Naive B cell (primary cell): ENCODE results near the gene FBXW7. TPM values are rescaled to one million over a fixed set of nuclear protein-coding genes. Genes with fewer than 3 reads are reported as not detected.

Experiments
- ATAC-seq, 2 donors: fragments of 150-1000 bp; cut with Tn5 transposase; 2 replicates each; pipeline ENCODE4 v1.10.0; 2021; ENCODE audit warnings: low read depth in 2 of 2, mild to moderate bottlenecking in 2 of 2, moderate library complexity in 2 of 2
- DNase-seq: peaks from one replicate; pipeline ENCODE4 v3.0.0; 2022
- H3K27ac Mint-ChIP-seq, 6 donors: one replicate each; pipeline ENCODE4 v1.8.0; 2020 to 2022; ENCODE audit warnings: mild to moderate bottlenecking in 6 of 6, mixed read lengths in 6 of 6, moderate library complexity in 5 of 6, inconsistent platforms in 2 of 6
- H3K27me3 Mint-ChIP-seq, 3 donors: one replicate each; pipeline ENCODE4 v1.8.0; 2021 to 2022; ENCODE audit warnings: mixed read lengths in 3 of 3, mild to moderate bottlenecking in 1 of 3
- H3K36me3 Mint-ChIP-seq, 2 donors: one replicate each; pipeline ENCODE4 v1.8.0; 2020 to 2022; ENCODE audit warnings: mixed read lengths in 2 of 2, inconsistent platforms in 1 of 2, mild to moderate bottlenecking in 1 of 2
- H3K4me1 Mint-ChIP-seq, 3 donors: one replicate each; pipeline ENCODE4 v1.8.0; 2020 to 2022; ENCODE audit warnings: mixed read lengths in 3 of 3, inconsistent platforms in 1 of 3, mild to moderate bottlenecking in 1 of 3, moderate library complexity in 1 of 3
- H3K4me3 Mint-ChIP-seq, 8 donors: one replicate each; pipeline ENCODE4 v1.8.0; 2020 to 2022; ENCODE audit warnings: mild to moderate bottlenecking in 8 of 8, mixed read lengths in 8 of 8, moderate library complexity in 8 of 8, inconsistent platforms in 2 of 8
- H3K9me3 Mint-ChIP-seq, 7 donors: one replicate each; pipeline ENCODE4 v1.8.0; 2020 to 2022; ENCODE audit warnings: mixed read lengths in 7 of 7, mild to moderate bottlenecking in 5 of 7, inconsistent platforms in 2 of 7, moderate library complexity in 1 of 7
- polyA plus RNA-seq, 6 donors: library from polyadenylated mRNA; unstranded; fragments of 300-500 nt; fragmentation: Illumina TruSeq; gene quantifications; one replicate each; pipeline ENCODE4 v1.2.3, GENCODE V29; 2021; ENCODE audit warnings: low read depth in 6 of 6

Gene FBXW7
- polyA plus RNA-seq, 6 donors from 2014 or later, result 35.6 to 64.2 (median 39.0) TPM

- ATAC-seq (no peak), DNase-seq (no peak)
- no peak overlapping the region for H3K4me3 Mint-ChIP-seq
- peaks cover 0 to 9% of the 10 kb centered on the region in 2 donors for H3K36me3 Mint-ChIP-seq
- H3K27ac Mint-ChIP-seq, result no peak overlapping the region
- no peaks in the 10 kb centered on the region for H3K9me3 Mint-ChIP-seq
- H3K4me1 Mint-ChIP-seq, result peaks cover 14 to 29% (median 24%) of the 10 kb centered on the region in 3 donors
- H3K27me3 Mint-ChIP-seq, result no peaks in the 10 kb centered on the region
Measured at GRCh38 chr4:152421576-152421975, 114.3 kb downstream of the FBXW7 start.

DNA sequence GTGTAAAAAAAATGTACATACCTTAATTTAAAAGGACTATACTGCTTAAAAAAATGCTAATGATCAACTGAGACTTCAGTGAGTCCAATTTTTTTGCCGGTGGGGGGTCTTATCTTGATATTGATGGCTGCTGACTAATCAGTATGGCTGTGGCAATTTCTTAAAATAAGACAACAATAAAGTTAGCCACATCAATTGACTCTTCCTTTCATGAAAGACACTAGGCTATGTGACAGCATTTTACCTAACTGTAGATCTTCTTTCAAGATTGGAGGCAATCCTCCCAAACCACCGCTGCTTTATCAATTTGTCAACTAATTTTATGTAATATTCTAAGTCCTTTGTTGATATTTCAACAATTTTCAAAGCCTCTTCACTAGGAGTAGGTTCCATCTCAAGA lies 116.1 kb downstream of the FBXW7 start:
- Mint-ChIP-seq H3K36me3 (no peaks in the 10 kb centered on the region), H3K4me3 (no peak overlapping the region), H3K27me3 (no peaks in the 10 kb centered on the region), H3K9me3 (no peaks in the 10 kb centered on the region), H3K27ac (no peak overlapping the region), H3K4me1 (peaks cover 9 to 24% (median 20%) of the 10 kb centered on the region in 3 donors)
- ATAC-seq, result no peak
- no peak for DNase-seq

DNA sequence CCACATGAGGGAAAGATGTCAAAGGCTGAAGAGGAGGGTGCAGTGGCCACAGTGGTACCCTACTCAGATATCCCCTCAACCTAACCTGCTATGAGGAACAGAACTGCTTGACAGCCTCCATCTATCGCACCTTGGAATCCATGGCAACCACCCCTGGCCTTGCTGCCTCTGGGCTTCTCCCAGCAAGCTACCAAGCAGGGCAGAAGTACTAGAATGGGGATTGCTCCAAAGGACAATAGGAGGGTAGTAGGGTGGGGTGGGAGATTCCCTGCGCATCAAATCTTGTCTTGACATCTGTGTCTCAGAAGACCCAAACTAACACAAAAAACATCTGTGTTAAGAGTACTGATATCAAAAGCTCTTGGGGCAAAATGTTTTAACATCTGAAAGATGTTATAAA lies 118.2 kb downstream of the FBXW7 start:
- H3K27me3 Mint-ChIP-seq, result no peaks in the 10 kb centered on the region
- DNase-seq (no peak), ATAC-seq (no peak)
- H3K9me3 Mint-ChIP-seq, result no peaks in the 10 kb centered on the region
- no peaks in the 10 kb centered on the region for H3K36me3 Mint-ChIP-seq
- H3K4me3 Mint-ChIP-seq, result no peak overlapping the region
- H3K27ac Mint-ChIP-seq, result no peak overlapping the region
- peaks cover 9 to 22% (median 13%) of the 10 kb centered on the region in 3 donors for H3K4me1 Mint-ChIP-seq

DNA sequence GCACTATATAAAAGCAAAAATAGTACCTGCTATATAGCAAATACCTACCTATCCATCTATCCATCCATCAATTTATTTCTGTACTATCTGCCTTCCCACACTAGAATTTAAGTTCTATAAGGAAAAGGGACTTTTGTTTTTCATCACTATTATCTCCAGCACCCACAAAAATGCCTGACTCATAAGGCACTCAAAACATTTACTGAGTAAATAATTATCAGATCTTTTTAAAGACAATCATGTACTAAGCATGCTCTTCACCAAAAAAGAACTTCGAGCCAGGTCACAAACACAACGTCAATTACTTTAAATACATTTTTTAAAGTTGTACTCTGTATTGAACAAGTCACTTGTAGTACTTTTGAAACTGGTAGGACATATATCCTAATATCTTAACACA lies 119.9 kb downstream of the FBXW7 start:
- ATAC-seq, result no peak
- no peak overlapping the region for H3K4me3 Mint-ChIP-seq

GRCh38 chr4:152408514-152409327 lies 127.2 kb downstream of the FBXW7 start:
- H3K4me3 Mint-ChIP-seq, result no peak overlapping the region
- peaks cover 0 to 4% of the 10 kb centered on the region in 2 donors for H3K36me3 Mint-ChIP-seq

More for the DNA sequence above, 119.9 kb downstream of the FBXW7 start:
- peaks cover 12 to 26% (median 19%) of the 10 kb centered on the region in 3 donors for H3K4me1 Mint-ChIP-seq
- H3K9me3 Mint-ChIP-seq, result no peaks in the 10 kb centered on the region
- no peaks in the 10 kb centered on the region for H3K27me3 Mint-ChIP-seq
- peaks cover 0 to 4% of the 10 kb centered on the region in 2 donors for H3K36me3 Mint-ChIP-seq
- peak overlapping the region in 1 of 6 donors; percentile 49 for H3K27ac Mint-ChIP-seq
- DNase-seq, result no peak

DNA sequence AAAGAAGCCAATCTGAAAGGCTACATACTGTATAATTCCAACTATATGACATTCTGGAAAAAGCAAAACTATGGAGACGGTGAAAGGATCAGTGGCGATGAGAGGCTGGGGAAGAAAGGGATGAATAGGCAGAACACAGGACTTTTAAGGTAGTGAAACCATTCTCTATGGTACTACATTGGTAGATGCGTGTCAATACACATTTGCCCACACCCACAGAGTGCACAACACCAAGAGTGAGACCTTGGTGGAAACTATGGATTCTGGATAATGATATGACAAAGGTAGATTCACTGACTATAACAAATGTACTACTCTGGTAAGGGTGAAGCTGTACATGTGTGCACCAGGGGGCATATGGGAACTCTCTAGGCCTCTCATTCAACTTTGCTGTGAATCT lies 134.5 kb downstream of the FBXW7 start:
- peaks cover 5 to 6% of the 10 kb centered on the region in 2 donors for H3K36me3 Mint-ChIP-seq
- peak overlapping the region in 2 of 6 donors; percentile 6 to 21 for H3K27ac Mint-ChIP-seq
- H3K4me3 Mint-ChIP-seq, result no peak overlapping the region
- DNase-seq (no peak), ATAC-seq (peak in 1 of 2 donors; percentile 30)
- H3K4me1 Mint-ChIP-seq, result peaks cover 23 to 39% (median 37%) of the 10 kb centered on the region in 3 donors
- H3K27me3 Mint-ChIP-seq, result no peaks in the 10 kb centered on the region
- H3K9me3 Mint-ChIP-seq, result no peaks in the 10 kb centered on the region

More at GRCh38 chr4:152408514-152409327, 127.2 kb downstream of the FBXW7 start:
- Mint-ChIP-seq H3K27me3 (no peaks in the 10 kb centered on the region), H3K27ac (peak overlapping the region in 2 of 6 donors; percentile 17 to 24), H3K4me1 (peaks cover 4 to 12% (median 4%) of the 10 kb centered on the region in 3 donors), H3K9me3 (no peaks in the 10 kb centered on the region)
- peak in 1 of 2 donors; percentile 46 for ATAC-seq
- peak; percentile 17 for DNase-seq

DNA sequence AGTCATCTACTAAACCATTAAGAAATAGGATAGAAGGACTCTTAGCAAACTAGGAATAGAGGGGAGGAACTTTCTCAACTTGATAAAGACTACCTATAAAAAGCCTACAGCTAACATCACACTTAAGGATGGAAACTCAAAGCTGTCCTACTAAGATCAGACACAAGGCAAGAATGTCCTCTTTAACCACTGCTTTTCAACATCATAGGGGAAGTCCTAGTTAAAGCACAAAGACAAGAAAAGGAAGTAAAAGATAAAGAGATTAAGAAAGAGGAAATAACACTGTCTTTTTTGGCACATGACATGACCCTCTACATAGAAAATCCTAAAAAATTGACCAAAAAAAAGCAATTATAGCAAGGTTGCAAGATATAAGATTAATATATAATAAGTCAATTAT lies 136.6 kb downstream of the FBXW7 start:
- Mint-ChIP-seq H3K9me3 (no peaks in the 10 kb centered on the region), H3K36me3 (peaks cover 5 to 13% of the 10 kb centered on the region in 2 donors), H3K27ac (peak overlapping the region in 4 of 6 donors; percentile 4 to 69 (median 61)), H3K4me3 (peak overlapping the region in 1 of 8 donors; percentile 20), H3K27me3 (no peaks in the 10 kb centered on the region), H3K4me1 (peaks cover 30 to 45% (median 37%) of the 10 kb centered on the region in 3 donors)
- ATAC-seq (peak; percentile 94 to 95), DNase-seq (peak; percentile 27)

GRCh38 chr4:152398060-152398459 lies 137.8 kb downstream of the FBXW7 start:
- H3K4me3 Mint-ChIP-seq, result no peak overlapping the region
- no peaks in the 10 kb centered on the region for H3K27me3 Mint-ChIP-seq
- ATAC-seq (no peak), DNase-seq (no peak)
- peaks cover 30 to 49% (median 34%) of the 10 kb centered on the region in 3 donors for H3K4me1 Mint-ChIP-seq
- H3K27ac Mint-ChIP-seq, result peak overlapping the region in 1 of 6 donors; percentile 71
- peaks cover 5 to 13% of the 10 kb centered on the region in 2 donors for H3K36me3 Mint-ChIP-seq
- no peaks in the 10 kb centered on the region for H3K9me3 Mint-ChIP-seq

DNA sequence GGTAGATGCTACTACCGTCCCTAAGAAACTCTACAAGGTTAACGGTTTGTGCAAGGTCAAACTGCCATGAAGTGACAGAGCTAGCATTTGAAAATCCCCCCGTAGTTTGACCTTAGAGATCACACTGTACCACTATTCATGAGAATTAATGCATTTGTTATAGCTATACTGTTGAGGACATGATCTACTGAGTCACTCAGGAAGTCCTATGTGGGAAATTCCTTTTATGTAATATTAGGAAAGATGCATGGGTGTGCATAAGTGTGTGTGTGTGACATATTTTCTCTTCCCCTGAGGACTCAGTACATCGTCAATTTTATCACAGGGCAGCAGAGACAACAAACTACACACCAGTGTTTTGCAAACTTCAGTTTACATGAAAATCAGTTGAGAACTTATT lies 141.1 kb downstream of the FBXW7 start:
- DNase-seq (no peak), ATAC-seq (no peak)
- H3K4me3 Mint-ChIP-seq, result no peak overlapping the region
- H3K27me3 Mint-ChIP-seq, result no peaks in the 10 kb centered on the region
- H3K4me1 Mint-ChIP-seq, result peaks cover 19 to 28% (median 23%) of the 10 kb centered on the region in 3 donors
- no peak overlapping the region for H3K27ac Mint-ChIP-seq
- peaks cover 5 to 13% of the 10 kb centered on the region in 2 donors for H3K36me3 Mint-ChIP-seq
- no peaks in the 10 kb centered on the region for H3K9me3 Mint-ChIP-seq

GRCh38 chr4:152392079-152392478 lies 143.8 kb downstream of the FBXW7 start:
- peaks cover 5 to 19% of the 10 kb centered on the region in 2 donors for H3K36me3 Mint-ChIP-seq
- no peaks in the 10 kb centered on the region for H3K27me3 Mint-ChIP-seq
- H3K4me3 Mint-ChIP-seq, result no peak overlapping the region
- peak overlapping the region in 1 of 6 donors; percentile 22 for H3K27ac Mint-ChIP-seq
- peaks cover 1 to 15% (median 11%) of the 10 kb centered on the region in 3 donors for H3K4me1 Mint-ChIP-seq
- no peak for DNase-seq
- no peak for ATAC-seq
- H3K9me3 Mint-ChIP-seq, result peaks cover 0 to 3% (median 0%) of the 10 kb centered on the region in 7 donors

GRCh38 chr4:152390216-152390615 lies 145.7 kb downstream of the FBXW7 start:
- DNase-seq, result no peak
- peaks cover 0 to 3% (median 0%) of the 10 kb centered on the region in 7 donors for H3K9me3 Mint-ChIP-seq

DNA sequence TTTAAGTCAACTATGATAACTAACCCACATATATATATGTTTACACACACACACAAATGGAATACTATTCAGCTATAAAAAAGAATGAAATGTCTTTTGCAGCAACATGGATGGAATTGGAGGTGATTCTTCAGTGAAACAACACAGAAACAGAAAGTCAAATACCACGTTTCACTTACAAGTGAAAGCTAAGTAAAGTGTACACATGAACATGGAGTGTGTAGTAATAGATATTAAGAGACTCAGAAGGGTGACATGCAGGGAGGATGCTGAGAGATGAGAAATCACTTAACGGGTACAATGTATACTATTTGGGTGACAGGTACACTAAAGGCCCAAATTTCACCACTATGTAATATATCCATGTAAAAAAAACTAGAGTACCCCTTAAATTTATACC lies 146.5 kb downstream of the FBXW7 start:
- DNase-seq, result no peak
- Mint-ChIP-seq H3K27ac (no peak overlapping the region), H3K4me1 (peaks cover 0 to 4% (median 0%) of the 10 kb centered on the region in 3 donors), H3K9me3 (peaks cover 0 to 3% (median 0%) of the 10 kb centered on the region in 7 donors), H3K36me3 (peaks cover 7 to 9% of the 10 kb centered on the region in 2 donors), H3K4me3 (no peak overlapping the region), H3K27me3 (no peaks in the 10 kb centered on the region)
- no peak for ATAC-seq

More at GRCh38 chr4:152390216-152390615, 145.7 kb downstream of the FBXW7 start:
- peaks cover 0 to 6% (median under 1%) of the 10 kb centered on the region in 3 donors for H3K4me1 Mint-ChIP-seq
- no peak overlapping the region for H3K4me3 Mint-ChIP-seq
- H3K36me3 Mint-ChIP-seq, result peaks cover 5 to 6% of the 10 kb centered on the region in 2 donors
- ATAC-seq, result no peak
- no peaks in the 10 kb centered on the region for H3K27me3 Mint-ChIP-seq
- no peak overlapping the region for H3K27ac Mint-ChIP-seq

DNA sequence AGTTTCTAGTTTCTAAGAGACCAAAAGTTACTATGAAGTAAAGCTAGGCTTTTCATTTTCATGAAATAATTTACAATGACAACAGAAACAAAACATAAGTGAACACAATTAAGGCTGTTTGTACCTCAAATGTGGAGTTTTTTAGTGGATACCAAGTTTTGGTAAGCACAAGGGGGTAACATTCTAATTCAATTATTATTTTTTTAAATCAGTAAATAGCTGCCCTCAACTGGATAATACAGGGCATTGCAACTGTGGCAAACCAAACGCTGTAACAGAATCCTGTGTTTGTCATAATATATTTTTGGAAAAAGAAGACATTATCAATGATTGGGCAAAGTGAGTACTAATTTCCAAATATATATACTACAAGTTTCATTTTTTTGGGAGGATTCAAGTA lies 150.3 kb downstream of the FBXW7 start:
- peaks cover 7 to 14% (median 12%) of the 10 kb centered on the region in 3 donors for H3K4me1 Mint-ChIP-seq
- peaks cover 6 to 14% of the 10 kb centered on the region in 2 donors for H3K36me3 Mint-ChIP-seq
- peaks cover 0 to 4% (median 2%) of the 10 kb centered on the region in 7 donors for H3K9me3 Mint-ChIP-seq
- H3K27me3 Mint-ChIP-seq, result no peaks in the 10 kb centered on the region
- no peak overlapping the region for H3K27ac Mint-ChIP-seq
- ATAC-seq (no peak), DNase-seq (no peak)
- no peak overlapping the region for H3K4me3 Mint-ChIP-seq
